HG03280 (cell line): Measurements from ENCODE around the gene COL27A1.

ENCODE experiments used
- ATAC-seq: cut with Tn5 transposase; IDR thresholded peaks from one replicate; pipeline ENCODE4 v1.9.1; 2021; ENCODE audit warnings: mild to moderate bottlenecking, moderate library complexity; ENCODE audit not compliant: unreplicated experiment

COL27A1 gene

GRCh38 chr9:114202849-114203248, 47.5 kb downstream of the COL27A1 start:
- no peak for ATAC-seq

DNA sequence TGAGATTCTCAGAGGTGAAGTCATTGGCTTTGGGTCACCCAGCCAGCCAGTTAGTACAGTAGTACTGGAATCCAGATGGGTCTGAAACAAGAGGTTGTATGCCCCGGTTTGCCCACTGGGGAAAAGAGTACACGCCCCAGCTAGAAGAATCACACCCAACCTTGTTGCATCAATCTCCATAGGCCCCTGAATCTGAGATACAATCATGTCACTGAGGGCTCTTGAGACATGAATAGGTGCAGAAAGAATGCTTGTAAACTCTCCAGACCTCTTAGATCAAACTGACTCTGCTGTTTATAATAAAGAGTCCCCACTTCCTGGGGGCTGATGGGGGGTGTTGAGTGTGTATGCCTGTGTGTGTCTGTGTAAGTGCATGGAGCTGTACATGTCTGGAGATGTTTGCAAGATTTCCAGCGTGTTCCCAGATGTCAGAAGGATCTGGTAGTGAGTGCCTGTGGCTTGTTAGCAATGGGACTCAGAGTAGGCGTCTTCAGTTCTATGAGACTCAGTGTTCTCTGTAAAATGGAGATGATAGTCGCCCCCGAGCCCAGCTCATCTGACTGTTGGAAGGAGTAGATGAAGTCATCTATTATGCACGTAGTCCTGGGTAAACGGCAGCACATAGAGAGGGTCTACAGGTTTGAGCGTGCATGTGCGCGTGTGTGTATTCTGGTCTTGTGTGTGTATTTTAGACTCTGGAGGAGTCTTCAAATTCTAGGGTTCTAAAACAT, 48.2 kb downstream of the COL27A1 start:
- ATAC-seq = no peak

- no peak for ATAC-seq
Observed at GRCh38 chr9:114204265-114204664, 48.9 kb downstream of the COL27A1 start.

DNA sequence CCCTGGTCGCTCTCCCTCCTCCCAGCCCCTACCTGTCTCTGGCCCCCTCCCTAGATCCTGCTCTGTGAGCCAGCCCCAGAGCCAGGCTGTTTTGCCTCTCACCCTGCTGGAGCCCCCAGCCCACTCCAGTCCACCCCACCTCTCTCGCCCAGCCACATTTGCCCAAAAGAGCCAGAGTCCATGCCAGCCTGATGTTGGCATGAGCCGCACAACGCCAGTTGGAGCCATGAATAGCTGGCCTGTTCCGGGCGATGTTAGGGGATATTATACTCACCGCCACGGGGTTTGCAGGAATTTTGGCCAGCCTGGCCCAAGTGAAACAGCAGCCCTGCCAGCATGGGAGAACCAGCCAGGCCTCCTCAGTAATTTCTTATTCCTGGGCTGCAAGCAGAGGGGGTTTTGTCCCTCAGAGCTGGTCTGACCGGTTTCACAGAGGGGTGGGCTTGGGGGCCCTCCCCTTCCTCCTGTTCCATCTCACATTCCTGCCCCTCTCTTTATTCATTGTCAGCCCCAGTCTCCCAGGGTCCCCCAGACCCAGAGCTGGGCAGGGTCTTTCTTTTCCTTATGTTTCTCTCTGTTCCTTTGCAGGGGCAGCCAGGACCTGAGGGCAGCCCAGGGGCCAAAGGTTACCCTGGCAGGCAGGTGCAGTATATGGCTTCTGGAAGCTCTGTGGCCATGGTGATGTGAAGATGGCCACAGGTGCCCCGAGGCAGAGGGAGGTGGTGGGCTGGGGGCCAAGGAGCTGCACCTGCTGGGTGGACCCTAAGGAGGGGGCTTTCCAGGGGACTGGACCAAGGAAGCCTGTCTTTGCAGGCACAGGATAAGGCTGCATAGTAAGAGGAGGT, 50.1 kb downstream of the COL27A1 start:
- no peak for ATAC-seq

- ATAC-seq = no peak
Observed at GRCh38 chr9:114206221-114206789, 51.0 kb downstream of the COL27A1 start.

DNA sequence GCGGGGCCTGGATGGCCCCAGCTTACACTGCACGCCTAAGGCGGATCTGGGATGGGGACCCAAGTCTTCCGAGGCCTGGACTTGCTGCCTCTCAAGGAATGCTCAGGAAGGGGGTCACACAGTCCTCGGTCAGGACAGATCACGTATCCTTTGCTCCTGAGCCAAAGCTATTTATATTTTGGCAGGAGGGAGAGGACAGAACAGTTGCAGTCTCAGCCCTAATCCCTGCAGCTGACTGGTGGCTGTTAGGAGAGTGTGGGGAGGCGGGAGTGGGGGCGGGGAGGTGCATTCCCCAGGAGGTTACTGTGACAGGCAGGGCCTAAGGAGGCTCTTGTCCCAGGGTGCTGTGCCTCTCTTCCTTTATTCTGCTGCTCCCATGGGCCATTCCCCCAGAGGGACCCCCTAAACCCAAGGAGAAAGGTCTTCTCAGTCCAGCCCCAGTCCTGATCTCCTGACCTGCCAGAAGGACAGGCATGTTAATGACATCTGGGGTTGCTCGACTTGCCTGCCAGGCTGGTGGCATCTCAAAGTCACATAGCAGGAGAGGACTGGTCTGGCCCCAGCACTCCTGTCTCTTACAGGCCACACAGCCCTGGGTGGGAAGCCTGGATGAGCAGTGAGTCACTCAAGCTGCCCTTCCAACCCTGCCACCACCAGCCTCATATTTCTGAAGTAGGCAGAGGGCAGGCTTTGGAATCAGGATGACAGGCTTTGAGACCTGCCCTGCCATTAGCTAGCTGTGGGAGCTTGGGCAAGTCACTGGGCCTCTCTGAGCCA, 51.9 kb downstream of the COL27A1 start:
- no peak for ATAC-seq

DNA sequence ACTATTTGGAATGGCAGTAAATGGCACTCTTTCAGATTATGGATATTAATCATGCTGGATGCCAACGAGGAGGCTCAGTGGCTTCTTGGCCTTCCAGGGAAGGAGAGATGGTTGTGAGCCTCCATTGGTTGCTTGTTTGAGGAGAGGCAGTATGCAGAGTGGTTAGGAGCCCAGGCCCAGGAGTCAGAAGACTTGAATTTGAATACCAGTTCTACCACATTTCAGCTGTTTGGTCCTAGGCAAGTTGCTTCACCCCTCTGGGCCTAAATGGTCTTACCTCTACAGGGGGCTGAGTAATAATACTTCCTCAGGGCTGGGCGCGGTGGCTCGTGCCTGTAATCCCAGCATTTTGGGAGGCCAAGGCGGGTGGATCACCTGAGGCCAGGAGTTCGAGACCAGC, 52.5 kb downstream of the COL27A1 start:
- ATAC-seq = no peak

DNA sequence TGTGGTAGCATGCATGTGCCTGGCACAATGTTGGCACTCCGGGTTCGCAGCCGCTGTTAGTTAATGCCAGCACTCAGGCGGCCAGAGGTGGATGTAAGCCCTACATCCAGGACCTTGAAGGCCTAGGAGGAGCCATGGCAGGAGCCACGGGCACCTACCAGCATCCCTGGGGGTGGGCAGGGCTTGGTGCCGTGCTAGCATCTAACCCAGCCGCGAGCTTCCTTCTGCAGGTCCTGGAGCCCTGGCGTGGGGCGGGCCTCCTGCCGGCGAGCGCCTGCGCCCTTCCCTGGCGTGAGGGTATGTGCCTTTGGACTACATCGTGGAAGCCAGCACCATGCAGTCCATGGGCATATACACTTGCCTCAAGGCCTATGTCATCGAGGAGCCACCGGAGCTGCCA, 53.8 kb downstream of the COL27A1 start:
- ATAC-seq = no peak

GRCh38 chr9:114210136-114210535, 54.8 kb downstream of the COL27A1 start:
- ATAC-seq = no peak

- no peak for ATAC-seq
Observed at GRCh38 chr9:114210691-114211276, 55.4 kb downstream of the COL27A1 start.

DNA sequence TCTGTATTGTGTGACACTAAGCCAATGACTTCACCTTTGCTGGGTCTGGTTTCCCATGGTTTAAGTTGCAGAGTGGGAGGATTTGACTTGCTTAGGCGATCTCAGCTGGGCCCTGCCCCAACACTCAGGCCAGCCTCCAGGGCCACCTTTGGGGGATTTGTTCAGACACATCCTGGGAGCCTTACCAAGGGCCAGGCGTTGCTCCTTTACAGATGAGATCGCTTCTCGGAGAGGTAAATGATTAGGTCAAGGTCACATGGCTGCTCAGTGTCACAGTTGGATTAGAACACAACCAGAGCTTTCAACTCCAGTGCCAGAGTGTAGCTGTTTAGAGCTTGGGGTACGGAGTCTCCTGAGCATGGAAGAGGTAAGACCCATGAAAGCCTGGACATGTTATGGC, 57.5 kb downstream of the COL27A1 start:
- no peak for ATAC-seq

DNA sequence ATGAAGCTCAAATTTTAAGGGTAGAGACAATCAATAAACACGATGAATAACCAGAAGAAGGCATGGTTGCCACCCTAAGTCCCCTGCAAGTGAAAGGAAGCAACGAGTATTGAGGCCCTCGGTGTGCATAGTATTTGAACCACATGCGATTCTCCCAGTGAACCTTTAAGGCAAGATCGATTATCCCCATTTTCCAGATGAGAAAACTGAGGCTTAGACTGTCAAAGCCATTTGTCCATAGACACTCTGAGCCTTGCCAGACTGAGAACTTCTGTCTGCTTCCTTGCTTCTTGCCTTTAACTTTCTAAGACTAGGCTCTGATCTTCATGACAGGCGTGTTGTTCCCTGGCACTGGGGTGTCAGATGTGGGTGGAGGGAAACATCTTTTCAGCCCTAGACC, 58.2 kb downstream of the COL27A1 start:
- no peak for ATAC-seq

DNA sequence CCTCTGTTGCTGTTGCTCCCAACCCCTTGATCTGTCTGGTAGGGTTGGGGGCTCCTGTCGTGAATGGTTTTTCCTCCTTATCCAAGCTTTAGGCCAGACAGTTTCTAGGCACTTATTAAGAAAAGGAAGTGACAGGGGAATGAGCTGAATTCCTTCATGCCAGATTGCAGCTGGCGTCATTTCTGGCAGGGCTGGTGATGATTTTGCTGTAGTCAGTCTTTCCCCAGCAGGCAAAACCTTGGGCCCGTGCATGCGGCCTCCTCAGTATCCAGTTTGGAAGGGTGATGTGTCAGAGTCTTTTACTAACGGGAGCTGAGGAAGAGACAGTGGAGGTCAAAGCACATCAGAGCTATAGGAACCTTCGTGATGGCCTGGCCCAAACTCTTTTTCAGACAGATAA, 58.8 kb downstream of the COL27A1 start:
- ATAC-seq = no peak

- ATAC-seq = no peak
Observed at GRCh38 chr9:114214686-114215414, 59.5 kb downstream of the COL27A1 start.

DNA sequence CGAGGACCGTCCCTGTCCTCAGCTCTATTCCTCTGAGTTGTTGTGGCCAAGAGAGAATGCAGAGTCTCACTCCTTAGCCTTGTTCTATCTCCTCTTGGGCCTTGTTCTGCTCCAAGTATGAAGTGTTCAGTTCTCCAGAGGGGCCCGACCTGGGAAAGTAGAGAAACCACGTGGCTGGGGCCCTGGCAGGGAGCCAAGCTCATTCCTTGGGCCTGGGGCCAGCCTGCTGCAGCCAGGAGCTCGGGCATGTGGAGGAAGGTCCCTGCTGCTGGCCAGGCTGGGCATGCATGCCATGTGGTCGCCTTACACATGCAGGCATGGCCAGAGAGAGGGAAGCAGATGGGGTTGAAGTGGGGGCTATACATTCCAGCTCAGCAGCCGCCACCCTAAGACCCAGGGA, 60.7 kb downstream of the COL27A1 start:
- no peak for ATAC-seq

GRCh38 chr9:114216976-114217375, 61.6 kb downstream of the COL27A1 start:
- ATAC-seq = no peak

- ATAC-seq = no peak
Observed at GRCh38 chr9:114218264-114219120, 63.2 kb downstream of the COL27A1 start.

DNA sequence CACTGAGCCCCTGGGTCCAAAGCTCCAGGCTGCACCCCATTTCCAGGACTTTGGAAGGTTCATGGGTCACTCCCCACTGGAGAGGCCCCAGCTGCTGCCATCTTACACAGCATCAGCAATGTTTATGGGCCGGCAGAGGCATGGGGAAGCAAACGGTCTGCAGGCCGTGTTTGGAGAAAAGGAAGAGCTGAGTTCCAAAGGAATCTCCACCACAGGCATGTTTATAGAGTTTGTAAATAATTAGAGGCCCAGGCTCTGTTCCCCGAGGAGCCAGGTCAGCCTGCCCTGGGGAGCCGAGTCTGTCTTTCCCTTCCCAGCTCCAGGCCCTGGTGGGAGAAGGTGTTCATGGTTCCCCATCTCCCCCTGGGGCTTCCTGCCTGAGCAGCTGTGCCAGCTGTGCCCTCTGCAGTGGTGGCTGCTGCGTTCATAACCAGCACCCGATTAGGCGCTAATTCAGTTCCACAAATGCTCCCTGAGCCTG, 64.8 kb downstream of the COL27A1 start:
- no peak for ATAC-seq
